Measurements from ENCODE around the gene PDE1C. TPM values are rescaled to one million over a fixed set of nuclear protein-coding genes. Genes with fewer than 3 reads are reported as not detected.
A peak's percentile ranks its signal among the peaks of the same experiment; 100 is the strongest.

Gene PDE1C
- 220 TPM for total RNA-seq
- long read RNA-seq, transcript PDE1C-202 (17 exons, 2,420 nt): major isoform, 84 of 256 reads
- long read RNA-seq, transcript PDE1C-205 (18 exons, 2,952 nt): minor isoform, 47 of 256 reads
- long read RNA-seq, partial matches to known transcripts: 33 of 256 reads
- long read RNA-seq, other reads (novel, unspliced or antisense): 91 of 256 reads

DNA sequence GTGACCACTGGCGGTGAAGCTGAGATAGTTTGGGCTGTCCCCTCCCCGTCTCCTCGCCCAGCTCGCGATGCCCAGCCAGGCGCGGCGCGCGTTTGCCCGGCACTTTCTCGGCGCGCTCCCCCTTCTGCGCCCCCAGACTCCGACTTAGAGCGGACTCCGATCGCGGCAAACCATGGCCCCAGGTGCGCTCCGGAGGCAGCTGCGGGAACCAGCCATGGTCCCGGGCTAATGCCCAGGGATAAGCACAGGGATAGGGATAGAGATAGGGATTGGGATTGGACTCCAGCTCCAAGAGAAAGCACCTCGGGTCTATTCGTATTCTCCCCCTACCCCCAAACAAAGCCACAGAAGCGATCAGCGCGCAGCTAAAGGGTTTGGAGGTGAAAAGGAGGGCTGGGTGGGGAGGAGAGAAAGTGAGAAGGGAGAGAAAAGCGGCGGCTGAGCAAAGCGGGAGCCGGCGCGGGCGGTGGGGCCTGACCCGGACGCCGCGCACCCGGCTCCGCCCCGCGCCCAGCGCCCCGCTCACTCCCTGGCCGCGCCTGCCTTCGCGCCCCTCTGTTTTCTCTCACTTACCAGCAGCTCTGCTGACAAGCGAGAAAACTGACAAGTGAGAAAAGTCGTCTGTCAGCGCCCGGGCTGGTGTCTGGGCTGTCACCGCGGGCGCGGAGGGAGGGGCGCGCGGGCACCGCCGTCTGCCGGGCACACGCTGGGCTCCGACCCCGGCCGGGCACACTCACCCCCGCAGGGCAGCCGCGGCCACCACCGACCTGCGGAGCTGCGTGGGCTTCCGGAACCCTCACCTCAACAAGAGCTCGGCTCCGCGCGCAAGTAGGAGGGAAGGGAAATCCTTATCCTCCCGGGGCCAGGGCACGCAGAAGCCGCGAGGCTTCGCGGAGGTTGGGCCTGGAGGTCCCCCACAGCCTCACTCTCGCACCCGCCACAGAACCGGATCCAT is at the start of gene PDE1C:
Gene PDE1C (minus strand): TSS at position 2 of the 955 bp plus-strand sequence.
- DNase-seq (ENCODE audit: low spot score): peak; percentile 86
- intact Hi-C loops (cut with DNase I): loop anchor here (2.0 kb wide), 2 partner anchors 92 to 188 kb away; no protein-coding TSS in a partner anchor

DNA sequence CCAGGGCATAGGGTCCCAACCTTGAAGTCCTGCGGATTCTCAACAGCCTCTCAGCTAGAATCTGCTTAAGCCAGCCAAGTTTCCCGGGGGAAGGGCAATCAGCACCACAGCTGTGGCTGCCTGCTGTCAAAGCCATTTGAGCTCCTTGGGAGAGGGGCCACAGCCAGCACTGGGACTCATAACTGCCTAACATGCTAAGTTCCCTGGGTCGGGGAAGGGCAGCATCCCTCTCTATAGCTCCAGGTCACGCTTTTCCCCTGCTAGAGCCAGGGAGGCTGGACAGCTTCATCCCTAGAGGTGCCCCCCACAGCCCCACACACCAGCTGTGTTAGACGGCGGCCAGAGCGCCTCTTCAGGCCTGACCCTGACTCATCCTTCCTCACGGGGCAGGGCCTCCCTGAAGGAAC is 49.6 kb upstream of the PDE1C start:
- no peak for DNase-seq (ENCODE audit: low spot score)
- intact Hi-C loops (cut with DNase I): no loop called here

DNA sequence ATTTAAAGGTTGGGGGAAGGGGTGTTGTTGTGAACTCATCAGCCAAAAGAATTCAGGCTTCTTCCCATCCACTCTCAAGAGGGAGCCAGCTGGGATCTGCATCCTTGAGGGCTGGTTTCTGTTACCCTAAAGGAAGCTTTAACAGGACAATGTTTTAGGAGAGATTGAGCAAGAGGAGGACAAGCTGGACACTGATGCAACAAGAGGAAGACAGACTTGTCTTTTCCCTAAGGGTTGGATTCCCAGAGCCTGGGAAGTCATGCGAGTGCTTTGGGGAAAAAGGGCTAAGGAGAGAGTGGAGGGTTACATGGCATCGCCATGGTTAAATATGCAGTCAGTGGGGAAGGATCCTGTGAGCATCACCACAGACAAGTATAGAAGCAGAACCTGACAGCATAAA is 47.6 kb upstream of the PDE1C start:
- intact Hi-C loops (cut with DNase I): no loop called here
- no peak for DNase-seq (ENCODE audit: low spot score)

DNA sequence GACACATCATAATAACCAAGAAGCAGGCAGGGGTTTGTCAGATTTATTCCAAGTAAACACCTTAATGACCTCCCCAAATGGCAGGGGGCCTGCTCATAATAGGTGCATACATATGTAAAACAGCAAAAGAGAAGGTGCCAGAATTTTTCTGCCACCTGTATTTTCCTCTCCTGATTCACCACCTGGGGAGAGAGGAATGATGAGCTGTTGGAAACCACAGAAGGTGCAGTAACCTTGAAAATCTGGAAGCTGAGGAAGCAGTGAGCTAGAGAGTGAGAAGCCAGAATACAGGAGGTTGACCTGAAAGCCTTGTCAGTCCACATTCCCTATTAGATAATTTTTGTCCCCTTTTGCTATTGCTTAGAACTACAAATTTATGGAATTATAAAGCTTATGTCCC is 46.2 kb upstream of the PDE1C start:
- no peak for DNase-seq (ENCODE audit: low spot score)
- intact Hi-C loops (cut with DNase I): no loop called here

DNA sequence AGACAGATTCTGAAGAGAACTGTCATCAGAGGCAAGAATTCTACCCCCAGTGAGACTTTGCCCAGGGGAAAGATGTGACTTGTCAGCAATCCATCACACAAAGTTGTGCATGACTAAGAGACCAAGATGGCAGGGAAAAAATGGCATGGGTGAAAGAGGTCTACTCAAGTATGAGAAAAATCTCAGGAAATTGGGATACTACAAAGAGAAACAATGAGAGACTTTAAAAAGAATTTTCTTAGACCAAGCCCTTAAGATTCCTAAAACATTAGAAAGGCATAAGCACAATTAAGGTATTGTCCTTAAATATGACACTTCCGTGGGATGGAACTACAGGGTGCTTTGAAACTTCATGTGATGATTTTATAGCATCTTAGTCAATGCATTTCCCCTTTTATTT is 45.6 kb upstream of the PDE1C start:
- intact Hi-C loops (cut with DNase I): no loop called here
- no peak for DNase-seq (ENCODE audit: low spot score)

DNA sequence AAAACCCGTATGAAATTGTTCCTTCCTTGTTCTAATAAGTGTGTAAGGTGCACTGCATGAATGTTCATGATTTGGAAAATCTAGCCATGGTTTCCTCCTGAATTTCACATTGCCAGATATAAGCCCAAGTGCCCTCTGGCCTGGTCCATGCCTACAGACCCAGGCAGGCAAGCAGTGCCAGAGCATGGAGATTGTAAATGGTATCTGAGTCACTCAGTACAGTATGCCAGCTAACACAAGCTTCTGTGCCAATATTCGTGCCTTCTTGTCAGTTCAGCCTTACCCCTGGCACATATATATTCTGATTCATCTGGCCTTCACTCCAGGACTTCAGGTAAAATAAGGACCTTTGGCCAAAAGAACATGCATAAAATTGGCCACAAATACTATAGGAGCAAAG is 38.4 kb upstream of the PDE1C start:
- no peak for DNase-seq (ENCODE audit: low spot score)
- intact Hi-C loops (cut with DNase I): no loop called here

DNA sequence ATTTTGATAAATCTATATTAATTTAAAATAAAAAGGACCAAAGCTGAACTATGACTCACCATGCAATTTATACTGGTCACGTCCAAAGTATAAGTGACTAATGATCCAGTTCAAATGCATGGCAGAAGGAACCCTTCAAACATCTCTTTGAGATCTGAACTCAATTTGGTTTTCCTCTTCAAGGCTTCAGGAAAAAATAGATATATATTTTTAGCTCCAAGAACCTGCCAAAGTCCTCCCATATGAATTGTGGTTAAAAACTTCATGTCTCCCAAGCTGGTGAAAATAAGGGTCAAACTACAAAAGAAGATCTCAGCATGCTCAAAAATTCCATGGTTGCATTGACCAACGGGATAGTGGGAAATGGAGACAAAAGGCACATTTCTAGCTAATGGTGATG is 34.6 kb upstream of the PDE1C start:
- DNase-seq (ENCODE audit: low spot score): no peak
- intact Hi-C loops (cut with DNase I): no loop called here

DNA sequence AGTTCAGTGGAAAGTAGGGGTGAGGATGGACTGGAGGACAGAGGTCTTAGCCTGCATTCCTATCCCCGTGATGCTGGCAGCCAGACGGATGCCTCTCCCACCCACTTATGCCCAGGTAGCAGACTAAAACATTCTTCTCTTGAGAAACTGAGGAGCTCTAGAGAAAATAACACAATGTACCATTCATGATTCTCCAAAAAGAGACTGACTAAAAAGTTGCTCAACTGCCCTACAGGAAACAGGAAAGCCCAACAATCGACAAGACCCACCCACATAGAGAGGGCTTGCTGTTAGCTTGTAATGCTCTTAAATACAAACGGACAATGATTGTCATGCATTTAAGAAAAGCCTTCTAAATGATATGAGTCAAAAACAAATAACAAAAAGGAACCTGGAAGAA is 33.2 kb upstream of the PDE1C start:
- intact Hi-C loops (cut with DNase I): no loop called here
- DNase-seq (ENCODE audit: low spot score): no peak

DNA sequence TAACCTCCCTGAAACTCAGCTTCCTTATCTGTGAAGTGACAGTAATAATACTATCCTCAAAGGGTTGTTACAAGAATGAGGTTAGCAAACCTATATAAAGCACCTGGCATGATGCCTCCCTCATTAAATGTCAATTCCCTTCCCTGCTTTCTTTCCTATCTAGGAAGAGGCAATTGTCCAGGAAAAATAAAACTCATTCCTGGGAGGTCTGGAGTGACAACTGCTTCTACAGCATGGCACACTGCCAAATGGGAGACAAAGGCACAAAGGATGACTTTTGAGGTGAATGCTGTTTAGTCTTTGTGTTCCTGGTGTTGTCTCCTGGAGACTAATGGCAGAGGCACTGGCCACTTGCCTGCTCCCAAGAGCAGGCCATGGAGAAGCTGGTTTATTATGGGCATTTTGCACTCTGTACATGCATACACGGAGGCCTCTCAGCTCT is 32.2 kb upstream of the PDE1C start:
- DNase-seq (ENCODE audit: low spot score): no peak

DNA sequence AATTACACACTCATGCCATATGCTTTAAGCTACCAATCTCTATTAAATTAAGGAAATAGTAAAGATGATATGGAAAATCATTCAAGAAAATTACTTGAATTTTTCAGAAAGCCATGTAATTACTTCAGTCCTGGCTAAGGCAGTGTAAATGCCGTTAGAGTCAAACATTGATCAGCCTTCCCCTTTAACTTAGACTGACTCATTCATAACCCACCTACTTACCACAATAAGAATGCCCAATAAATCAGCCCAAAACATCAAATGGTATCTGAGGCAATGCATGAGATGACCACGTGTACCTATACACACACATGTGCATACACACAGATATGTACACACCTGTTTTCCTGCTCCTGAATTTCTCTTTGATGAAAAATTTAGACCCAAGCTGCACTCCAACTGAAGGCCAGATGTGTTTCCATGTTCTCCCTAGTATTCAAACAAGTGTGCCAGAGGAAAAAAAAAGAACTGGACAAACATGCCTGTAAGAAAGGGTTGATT is 30.2 kb upstream of the PDE1C start:
- DNase-seq (ENCODE audit: low spot score): no peak
- intact Hi-C loops (cut with DNase I): no loop called here

More for the DNA sequence above, 32.2 kb upstream of the PDE1C start:
- intact Hi-C loops (cut with DNase I): no loop called here

DNA sequence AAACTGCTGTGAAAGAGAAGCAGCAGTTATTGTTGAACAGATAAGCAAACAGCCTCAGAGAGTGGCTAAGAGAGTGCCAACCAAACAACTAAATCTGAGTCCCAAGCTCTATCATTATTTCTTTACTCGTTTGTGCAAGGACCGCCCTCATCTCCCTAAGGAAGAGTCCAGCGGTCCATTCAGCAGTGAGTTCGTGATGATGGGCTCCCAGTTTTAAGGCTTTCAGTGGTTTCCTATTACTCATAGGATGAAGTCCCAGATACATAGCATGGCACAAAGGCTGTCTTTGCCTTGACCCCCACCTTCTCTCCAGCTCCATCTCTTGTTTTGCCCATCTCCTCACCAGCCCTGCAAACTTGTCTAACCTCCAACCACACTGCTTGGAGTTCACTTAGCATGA is 24.3 kb upstream of the PDE1C start:
- intact Hi-C loops (cut with DNase I): loop anchor here (2.0 to 5.0 kb wide), 2 partner anchors 14 to 58 kb away; no protein-coding TSS in a partner anchor
- DNase-seq (ENCODE audit: low spot score): no peak

DNA sequence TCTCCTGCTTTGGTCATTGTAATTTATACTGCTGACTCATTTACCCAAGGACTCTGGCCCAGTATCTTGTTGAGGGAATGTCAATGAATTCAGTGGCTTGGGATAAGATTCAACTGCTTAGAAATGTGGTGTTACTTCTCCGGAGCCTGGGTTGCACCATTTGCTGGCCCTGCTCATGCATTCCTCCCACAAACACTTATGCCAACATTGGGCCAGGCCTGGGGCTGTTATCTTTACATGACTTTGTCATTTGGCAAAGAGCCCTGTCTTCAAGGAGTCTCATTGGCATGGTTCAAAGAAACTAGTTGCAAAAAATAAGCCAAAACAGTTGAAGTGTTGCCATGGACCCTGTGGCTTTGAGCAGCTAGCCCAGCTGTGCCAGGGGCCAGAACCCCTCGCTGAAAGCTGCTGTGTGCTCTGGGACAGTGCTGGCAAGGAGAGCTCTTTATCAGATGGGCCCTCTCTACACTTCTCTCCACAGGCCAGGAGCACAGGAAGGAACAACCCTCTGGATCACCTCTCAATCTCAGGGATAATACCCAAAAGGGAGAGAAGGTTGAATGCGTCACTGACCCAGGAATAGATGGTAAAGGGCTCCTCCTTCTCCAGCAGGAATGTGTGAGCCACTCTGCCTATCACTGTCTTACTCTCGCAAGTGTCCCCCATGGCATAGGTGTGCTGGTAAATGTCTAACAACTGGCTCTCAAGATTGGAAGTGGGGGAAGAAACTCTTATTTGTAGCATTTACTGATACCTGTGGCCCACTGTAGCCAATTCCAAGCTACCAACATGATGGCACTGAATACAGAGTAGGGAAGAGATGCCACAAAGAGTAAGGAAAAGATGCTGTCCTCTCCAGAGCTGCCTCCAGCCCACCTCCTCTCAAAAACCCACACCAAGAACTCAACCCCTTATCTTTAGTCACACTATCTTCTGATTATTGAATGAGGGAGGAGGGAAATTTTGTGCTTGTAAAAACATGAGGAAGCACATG is 23.5 kb upstream of the PDE1C start:
- DNase-seq (ENCODE audit: low spot score): peak; percentile 75
- intact Hi-C loops (cut with DNase I): loop anchor here (2.0 to 5.0 kb wide), 2 partner anchors 13 to 59 kb away; no protein-coding TSS in a partner anchor

DNA sequence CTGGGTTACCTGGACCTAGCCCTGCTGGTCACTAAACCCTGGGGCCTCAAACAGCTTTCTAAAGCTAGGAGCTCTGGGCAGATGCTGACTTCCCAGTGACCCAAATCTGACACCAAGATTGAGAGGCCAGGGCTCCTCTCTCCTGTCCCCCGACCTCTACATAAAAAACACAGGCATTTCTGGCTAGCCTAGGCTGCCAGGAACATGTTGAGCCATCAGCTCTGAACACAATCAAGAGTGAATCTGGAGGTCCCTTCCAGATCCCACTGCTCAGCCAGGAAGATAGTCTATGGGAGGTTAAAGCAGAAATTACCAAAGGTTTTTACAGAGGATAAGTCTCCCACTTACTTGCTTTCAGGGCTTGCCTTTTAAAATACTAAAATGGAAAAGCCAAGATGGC is 22.1 kb upstream of the PDE1C start:
- intact Hi-C loops (cut with DNase I): loop anchor here (5.0 kb wide), 1 partner anchor 60 kb away; no protein-coding TSS in a partner anchor
- DNase-seq (ENCODE audit: low spot score): no peak

DNA sequence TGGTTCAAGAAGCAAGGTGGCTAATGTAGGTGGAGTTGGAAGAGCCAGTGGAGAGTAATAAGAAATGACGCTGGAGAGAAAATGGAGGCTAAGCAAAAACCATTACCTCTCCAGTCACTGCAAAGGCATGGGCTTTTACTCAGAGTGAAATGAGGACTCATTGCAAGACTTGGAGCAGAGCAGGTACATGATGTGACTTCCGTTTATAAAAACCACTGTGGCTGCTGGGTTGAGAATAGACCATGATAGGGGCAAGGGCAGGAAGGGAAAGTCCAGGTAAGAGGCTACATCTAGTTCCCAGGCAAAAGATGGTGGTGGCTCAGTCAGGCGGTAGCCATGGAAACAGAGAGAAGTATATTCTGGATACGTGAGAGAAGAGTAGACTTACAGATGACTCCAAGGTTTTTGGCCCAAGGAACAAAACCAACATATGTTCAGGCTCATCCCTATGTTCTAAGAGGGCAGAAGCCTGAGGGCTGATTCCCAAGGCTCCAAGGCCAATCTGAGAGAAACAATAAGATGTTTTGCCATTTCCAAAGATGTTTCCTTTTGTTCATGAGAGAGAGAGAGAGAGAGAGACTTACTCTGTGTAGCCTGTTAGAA is 21.5 kb upstream of the PDE1C start:
- DNase-seq (ENCODE audit: low spot score): no peak
- intact Hi-C loops (cut with DNase I): loop anchor here (5.0 kb wide), 1 partner anchor 61 kb away; no protein-coding TSS in a partner anchor

DNA sequence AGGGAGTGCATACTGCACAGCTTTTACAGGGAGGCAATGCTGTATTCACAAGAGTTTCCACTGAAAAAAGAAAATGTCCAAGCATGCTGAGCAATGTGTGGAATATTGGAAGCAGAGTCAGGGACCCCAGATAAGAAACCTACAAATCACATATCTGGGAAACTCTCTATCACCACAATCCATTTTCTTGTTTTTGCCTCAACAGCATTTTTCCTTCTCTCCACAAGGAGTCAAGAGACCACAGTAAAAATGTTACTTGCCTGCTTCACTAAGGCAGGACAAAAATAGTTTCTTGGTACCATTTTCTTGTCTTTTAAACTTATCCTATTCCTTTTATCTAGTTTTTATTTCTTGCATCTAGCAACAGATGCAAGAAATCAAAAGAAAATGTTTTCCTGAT is 19.5 kb upstream of the PDE1C start:
- no peak for DNase-seq (ENCODE audit: low spot score)
- intact Hi-C loops (cut with DNase I): loop anchor here (5.0 kb wide), 1 partner anchor 63 kb away; no protein-coding TSS in a partner anchor

DNA sequence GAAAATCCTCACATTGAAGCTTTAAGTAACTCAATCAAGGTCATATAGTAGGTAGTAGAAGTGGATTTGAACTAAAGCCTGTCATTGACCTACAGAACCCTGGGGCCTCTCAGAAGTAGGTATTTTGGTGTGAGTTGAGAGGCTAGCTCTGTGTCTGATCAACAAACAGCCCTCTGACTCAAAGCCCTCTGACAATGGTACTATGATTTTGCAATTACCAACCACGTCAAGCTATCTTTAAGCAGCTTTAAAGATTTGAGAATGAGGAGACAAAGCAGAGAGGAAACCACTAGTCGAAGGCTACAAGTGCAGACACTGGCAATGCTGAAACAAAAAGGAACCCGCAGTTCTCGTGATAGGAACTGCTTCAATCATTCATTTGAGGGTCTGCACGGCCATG is 19.0 kb upstream of the PDE1C start:
- intact Hi-C loops (cut with DNase I): no loop called here
- no peak for DNase-seq (ENCODE audit: low spot score)

DNA sequence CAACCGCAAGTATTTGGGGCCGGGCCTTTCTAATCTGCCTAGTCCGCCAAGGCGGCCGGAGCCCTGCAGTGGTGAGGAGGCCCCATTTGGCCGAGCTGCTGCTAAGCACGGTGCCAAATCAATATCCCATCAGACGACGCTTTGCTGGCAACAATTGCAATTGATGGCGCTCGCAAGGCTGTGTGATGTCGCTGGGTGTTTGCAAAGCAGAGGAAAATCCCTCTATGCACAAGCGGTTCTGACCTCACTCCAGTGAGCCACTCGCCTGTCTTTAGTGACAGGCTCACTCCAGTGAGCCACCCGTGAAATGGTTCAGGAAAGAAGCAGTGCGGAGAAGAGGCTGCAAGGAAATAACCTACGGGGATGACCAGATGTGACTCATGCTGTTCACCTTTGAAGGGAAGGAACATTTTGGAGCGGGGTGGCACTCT is 18.3 kb upstream of the PDE1C start:
- intact Hi-C loops (cut with DNase I): no loop called here
- DNase-seq (ENCODE audit: low spot score): no peak

DNA sequence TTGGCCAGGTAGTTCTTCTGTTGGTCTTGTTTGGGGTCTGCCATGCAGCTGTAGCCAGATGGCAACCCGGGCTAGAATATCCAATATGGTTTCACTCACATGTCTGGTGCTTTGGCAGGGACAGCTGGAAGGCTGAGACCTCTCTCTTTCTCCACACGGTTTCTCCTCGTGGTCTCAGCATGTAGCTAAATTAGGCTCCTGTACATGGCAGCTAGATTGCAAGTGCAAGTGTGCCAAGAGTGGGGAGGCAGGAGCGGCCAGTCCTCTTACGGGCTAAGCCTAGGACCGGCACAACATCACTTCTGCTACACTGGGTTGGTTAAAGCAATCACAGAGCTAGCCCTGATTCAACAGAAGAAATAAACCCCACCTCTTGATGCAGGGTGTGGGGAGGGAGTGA is 9.3 kb upstream of the PDE1C start:
- peak; percentile 85 for DNase-seq (ENCODE audit: low spot score)
- intact Hi-C loops (cut with DNase I): no loop called here

DNA sequence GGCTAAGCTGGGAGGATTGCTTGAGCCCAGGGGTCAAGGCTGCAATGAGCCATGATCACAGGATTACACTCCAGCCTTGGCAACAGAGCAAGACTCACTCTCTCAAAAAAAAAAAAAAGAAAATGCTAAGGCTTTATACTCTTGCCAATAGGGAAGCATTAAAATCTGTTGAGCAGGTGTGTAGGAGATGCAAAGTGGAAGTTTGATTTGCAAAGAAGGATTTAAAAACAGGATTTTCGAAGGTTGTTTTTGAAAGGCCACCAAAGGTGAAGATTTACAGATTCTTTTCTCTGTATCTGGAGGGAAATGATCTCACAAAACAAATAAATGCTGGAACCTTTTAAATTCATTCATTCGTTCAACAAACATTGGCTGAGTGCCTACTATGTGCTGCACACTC is 8.6 kb upstream of the PDE1C start:
- intact Hi-C loops (cut with DNase I): no loop called here
- DNase-seq (ENCODE audit: low spot score): no peak

Measured in cardiac septum (tissue), 1 donor.